Measurements from ENCODE around the gene ZNF35.

The ZNF35 gene

GRCh38 chr3:44648564-44649229 lies at the start of gene ZNF35:
Gene ZNF35 (plus strand): TSS chr3:44648732. CDS start chr3:44651068, 2,336 bp downstream.
- no peak within 1 kb of the TSS for H3K27ac ChIP-seq (ENCODE audit: low read depth, low read length, poor library complexity, severe bottlenecking)
- no peaks in the 10 kb centered on the region for H3K9me3 ChIP-seq (ENCODE audit: low read length)
- no peaks in the 10 kb centered on the region for H3K9me2 ChIP-seq (ENCODE audit: low read depth, low read length)
- peaks cover 32% of the 10 kb centered on the region for H3K36me3 ChIP-seq (ENCODE audit: insufficient read depth, low read length)
- H2AFZ ChIP-seq (ENCODE audit: low read length) = peak within 1 kb of the TSS; percentile 95
- H3K4me3 ChIP-seq (ENCODE audit: low read depth, low read length, poor library complexity, severe bottlenecking) = peak within 1 kb of the TSS; percentile 73
- TF ChIP-seq EZH2 (IDR thresholded peaks at IDR 0.05; ENCODE audit: borderline replicate concordance, low read length) = no peak
- TF ChIP-seq, protein P1, sequence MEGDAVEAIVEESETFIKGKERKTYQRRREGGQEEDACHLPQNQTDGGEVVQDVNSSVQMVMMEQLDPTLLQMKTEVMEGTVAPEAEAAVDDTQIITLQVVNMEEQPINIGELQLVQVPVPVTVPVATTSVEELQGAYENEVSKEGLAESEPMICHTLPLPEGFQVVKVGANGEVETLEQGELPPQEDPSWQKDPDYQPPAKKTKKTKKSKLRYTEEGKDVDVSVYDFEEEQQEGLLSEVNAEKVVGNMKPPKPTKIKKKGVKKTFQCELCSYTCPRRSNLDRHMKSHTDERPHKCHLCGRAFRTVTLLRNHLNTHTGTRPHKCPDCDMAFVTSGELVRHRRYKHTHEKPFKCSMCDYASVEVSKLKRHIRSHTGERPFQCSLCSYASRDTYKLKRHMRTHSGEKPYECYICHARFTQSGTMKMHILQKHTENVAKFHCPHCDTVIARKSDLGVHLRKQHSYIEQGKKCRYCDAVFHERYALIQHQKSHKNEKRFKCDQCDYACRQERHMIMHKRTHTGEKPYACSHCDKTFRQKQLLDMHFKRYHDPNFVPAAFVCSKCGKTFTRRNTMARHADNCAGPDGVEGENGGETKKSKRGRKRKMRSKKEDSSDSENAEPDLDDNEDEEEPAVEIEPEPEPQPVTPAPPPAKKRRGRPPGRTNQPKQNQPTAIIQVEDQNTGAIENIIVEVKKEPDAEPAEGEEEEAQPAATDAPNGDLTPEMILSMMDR (IDR thresholded peaks at IDR 0.05; ENCODE audit: low read length) = no peak
- H3K4me1 ChIP-seq (ENCODE audit: insufficient read depth, low read length, severe bottlenecking) = peaks cover 16% of the 10 kb centered on the region
- peak within 1 kb of the TSS; percentile 85 for H3K4me2 ChIP-seq (ENCODE audit: low read length)
- H4K20me1 ChIP-seq (ENCODE audit: insufficient read depth, low read length) = no peaks in the 10 kb centered on the region
- H3K9ac ChIP-seq (ENCODE audit: low read length) = peak within 1 kb of the TSS; percentile 70
- H3F3A ChIP-seq (ENCODE audit: insufficient read depth, low read length) = no peaks in the 10 kb centered on the region
- no peaks in the 10 kb centered on the region for H3K27me3 ChIP-seq (ENCODE audit: insufficient read depth, low read length)
- no peaks in the 10 kb centered on the region for H3K79me2 ChIP-seq (ENCODE audit: insufficient read depth, low read length)

DNA sequence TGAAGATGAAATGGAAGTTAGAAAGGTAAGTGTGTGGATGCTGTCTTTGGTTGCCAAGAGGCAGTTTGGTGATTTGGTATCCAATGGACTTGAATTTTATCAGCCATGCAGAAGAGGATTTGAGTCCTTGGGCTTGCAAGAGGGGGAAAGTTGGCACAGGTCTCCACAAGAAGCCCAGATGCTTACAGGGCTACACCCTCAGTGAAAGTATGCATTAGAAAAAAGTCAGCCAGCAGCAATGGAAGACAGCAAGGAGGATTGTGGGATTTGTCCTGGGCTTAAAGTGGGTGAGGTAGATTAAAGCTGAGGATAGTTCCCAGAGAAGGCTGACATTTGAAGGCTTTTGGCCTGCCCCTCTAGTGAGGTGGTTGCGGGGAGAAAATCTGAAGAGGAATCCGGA lies 46.8 kb upstream of the ZNF35 start:
- no peak overlapping the region for H3K9ac ChIP-seq (ENCODE audit: low read length)
- no peak overlapping the region for H3K4me2 ChIP-seq (ENCODE audit: low read length)
- no peaks in the 10 kb centered on the region for H3K27me3 ChIP-seq (ENCODE audit: insufficient read depth, low read length)
- H2AFZ ChIP-seq (ENCODE audit: low read length) = no peak overlapping the region
- TF ChIP-seq, protein P1 (IDR thresholded peaks at IDR 0.05; ENCODE audit: low read length) = no peak
- no peak for TF ChIP-seq EZH2 (IDR thresholded peaks at IDR 0.05; ENCODE audit: borderline replicate concordance, low read length)
- H3K4me1 ChIP-seq (ENCODE audit: insufficient read depth, low read length, severe bottlenecking) = no peaks in the 10 kb centered on the region
- no peaks in the 10 kb centered on the region for H4K20me1 ChIP-seq (ENCODE audit: insufficient read depth, low read length)
- H3K9me3 ChIP-seq (ENCODE audit: low read length) = no peaks in the 10 kb centered on the region
- H3K27ac ChIP-seq (ENCODE audit: low read depth, low read length, poor library complexity, severe bottlenecking) = no peak overlapping the region
- H3F3A ChIP-seq (ENCODE audit: insufficient read depth, low read length) = no peaks in the 10 kb centered on the region
- H3K79me2 ChIP-seq (ENCODE audit: insufficient read depth, low read length) = no peaks in the 10 kb centered on the region
- H3K36me3 ChIP-seq (ENCODE audit: insufficient read depth, low read length) = no peaks in the 10 kb centered on the region
- no peak overlapping the region for H3K4me3 ChIP-seq (ENCODE audit: low read depth, low read length, poor library complexity, severe bottlenecking)
- H3K9me2 ChIP-seq (ENCODE audit: low read depth, low read length) = no peaks in the 10 kb centered on the region

- no peaks in the 10 kb centered on the region for H3K4me1 ChIP-seq (ENCODE audit: insufficient read depth, low read length, severe bottlenecking)
- TF ChIP-seq, protein P1 (IDR thresholded peaks at IDR 0.05; ENCODE audit: low read length) = no peak
- no peak for TF ChIP-seq EZH2 (IDR thresholded peaks at IDR 0.05; ENCODE audit: borderline replicate concordance, low read length)
- H3K9me3 ChIP-seq (ENCODE audit: low read length) = no peaks in the 10 kb centered on the region
- no peak overlapping the region for H3K4me3 ChIP-seq (ENCODE audit: low read depth, low read length, poor library complexity, severe bottlenecking)
- no peaks in the 10 kb centered on the region for H3K9me2 ChIP-seq (ENCODE audit: low read depth, low read length)
- no peaks in the 10 kb centered on the region for H3K36me3 ChIP-seq (ENCODE audit: insufficient read depth, low read length)
- no peaks in the 10 kb centered on the region for H3K27me3 ChIP-seq (ENCODE audit: insufficient read depth, low read length)
- H3K27ac ChIP-seq (ENCODE audit: low read depth, low read length, poor library complexity, severe bottlenecking) = no peak overlapping the region
- H4K20me1 ChIP-seq (ENCODE audit: insufficient read depth, low read length) = no peaks in the 10 kb centered on the region
- no peaks in the 10 kb centered on the region for H3K79me2 ChIP-seq (ENCODE audit: insufficient read depth, low read length)
- H3F3A ChIP-seq (ENCODE audit: insufficient read depth, low read length) = no peaks in the 10 kb centered on the region
- H2AFZ ChIP-seq (ENCODE audit: low read length) = no peak overlapping the region
- no peak overlapping the region for H3K9ac ChIP-seq (ENCODE audit: low read length)
- no peak overlapping the region for H3K4me2 ChIP-seq (ENCODE audit: low read length)
Observed at GRCh38 chr3:44612678-44613077, 35.9 kb upstream of the ZNF35 start.

Data from OCI-LY1 (cell line).